Adipose tissue (tissue), 3 donors: ENCODE measurements around the gene NARF. TPM values are rescaled to one million over a fixed set of nuclear protein-coding genes. Genes with fewer than 3 reads are reported as not detected.
A peak's percentile ranks its signal among the peaks of the same experiment; 100 is the strongest.
"Not testable (repeated sequence)": the region's sequence is repeated elsewhere in the genome, so short reads cannot be mapped to it uniquely, and the experiment has no call there.

Experiments used
- H3K27ac ChIP-seq: one replicate; pipeline ENCODE4 v1.5.1; 2013; ENCODE audit warnings: low read depth, low read length
- WGBS, 3 donors: extraction: QIAGEN DNeasy Blood & Tissue Kit; methylation state at CpG; one replicate each; pipeline ENCODE4 v1.1.7; 2013; 5-methylcytosine and 5-hydroxymethylcytosine counted together
- polyA plus RNA-seq, 3 donors: library from polyadenylated mRNA; stranded (reverse); fragments of 200-250 nt; gene quantifications; one replicate each; pipeline ENCODE4 v1.2.3, GENCODE V29; 2013
- donor health status: healthy with polysubstance abuse.
- donor health status: Bipolar disorder and iron deficiency.
- donor health status: healthy.

The NARF gene
- polyA plus RNA-seq, 3 donors = 45.6 to 72.2 (median 51.9) TPM

DNA sequence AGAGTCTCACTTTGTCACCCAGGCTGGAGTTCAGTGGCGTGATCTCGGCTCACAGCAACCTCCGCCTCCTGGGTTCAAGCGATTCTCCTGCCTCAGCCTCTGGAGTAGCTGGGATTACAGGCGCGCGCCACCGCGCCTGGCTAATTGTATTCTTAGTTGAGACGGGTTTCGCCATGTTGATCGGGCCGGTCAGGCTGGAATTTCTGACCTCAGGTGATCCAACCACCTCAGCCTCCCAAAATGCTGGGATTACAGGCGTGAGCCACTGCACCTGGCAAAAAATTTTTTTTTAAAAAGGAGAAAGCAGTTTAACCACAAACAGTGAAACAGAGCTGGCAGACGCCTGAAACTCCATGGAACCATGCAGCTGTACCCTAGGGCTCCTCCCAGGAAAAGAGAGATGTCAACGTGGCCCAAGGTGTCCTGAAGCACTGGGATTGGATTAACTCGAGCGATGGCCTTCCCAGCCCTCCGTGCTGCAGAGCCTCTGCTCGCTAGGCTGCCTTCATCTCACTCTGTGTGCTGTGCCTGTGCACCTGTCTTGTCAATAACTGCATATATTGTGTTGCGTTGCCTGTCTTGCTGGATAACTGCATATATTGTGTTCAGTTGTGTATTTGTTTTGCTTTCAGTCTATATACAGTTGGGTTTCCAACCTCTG is 31.4 kb downstream of the NARF start:
- WGBS, 3 donors = 89 to 93% (median 90%) methylated on average over 21 of the region's 21 CpGs
- no peak overlapping the region for H3K27ac ChIP-seq

- 85 to 91% (median 90%) methylated on average over 20 to 25 of the region's 25 CpGs for WGBS, 3 donors
- H3K27ac ChIP-seq = no peak overlapping the region
These were observed 32.1 kb downstream of the NARF start for GRCh38 chr17:82490512-82491195.

GRCh38 chr17:82491196-82491530 is 32.6 kb downstream of the NARF start:
- 88 to 94% (median 92%) methylated on average over 10 of the region's 10 CpGs for whole genome bisulfite sequencing, 3 donors
- H3K27ac ChIP-seq = no peak overlapping the region

- H3K27ac ChIP-seq = no peak overlapping the region
- 86 to 97% (median 89%) methylated on average over 15 of the region's 15 CpGs for WGBS, 3 donors
These were observed 33.0 kb downstream of the NARF start for GRCh38 chr17:82491533-82491932.

GRCh38 chr17:82492643-82493225 is 34.2 kb downstream of the NARF start:
- WGBS, 3 donors = 73 to 81% (median 78%) methylated on average over 13 of the region's 13 CpGs
- no peak overlapping the region for H3K27ac ChIP-seq

DNA sequence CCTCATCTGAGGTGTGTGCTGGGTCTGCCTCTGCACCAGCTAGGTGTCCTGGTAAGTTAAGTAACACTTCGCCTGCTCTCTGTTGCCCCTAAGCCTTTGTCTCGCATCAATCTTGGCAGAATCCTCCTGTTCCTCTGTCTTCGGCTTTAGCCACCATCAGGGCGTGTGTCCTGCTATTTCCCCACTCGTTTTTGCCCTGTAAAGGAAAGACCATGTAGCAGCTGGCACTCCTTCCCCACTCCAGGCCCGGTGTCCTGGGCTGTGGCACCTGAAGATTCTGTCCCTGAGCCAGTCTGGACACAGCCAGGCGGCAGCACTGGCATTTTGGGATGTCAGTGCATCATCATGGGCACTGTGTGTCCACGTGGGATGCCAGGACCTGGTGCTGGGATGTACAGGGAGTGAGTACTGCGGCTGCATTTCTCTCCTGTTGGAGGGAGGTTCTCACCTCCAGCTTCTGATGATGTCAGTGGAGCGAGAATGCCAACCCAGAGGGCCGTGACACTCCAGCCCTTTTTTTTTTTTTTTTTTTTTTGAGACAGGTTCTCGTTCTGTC is 34.8 kb downstream of the NARF start:
- no peak overlapping the region for H3K27ac ChIP-seq

DNA sequence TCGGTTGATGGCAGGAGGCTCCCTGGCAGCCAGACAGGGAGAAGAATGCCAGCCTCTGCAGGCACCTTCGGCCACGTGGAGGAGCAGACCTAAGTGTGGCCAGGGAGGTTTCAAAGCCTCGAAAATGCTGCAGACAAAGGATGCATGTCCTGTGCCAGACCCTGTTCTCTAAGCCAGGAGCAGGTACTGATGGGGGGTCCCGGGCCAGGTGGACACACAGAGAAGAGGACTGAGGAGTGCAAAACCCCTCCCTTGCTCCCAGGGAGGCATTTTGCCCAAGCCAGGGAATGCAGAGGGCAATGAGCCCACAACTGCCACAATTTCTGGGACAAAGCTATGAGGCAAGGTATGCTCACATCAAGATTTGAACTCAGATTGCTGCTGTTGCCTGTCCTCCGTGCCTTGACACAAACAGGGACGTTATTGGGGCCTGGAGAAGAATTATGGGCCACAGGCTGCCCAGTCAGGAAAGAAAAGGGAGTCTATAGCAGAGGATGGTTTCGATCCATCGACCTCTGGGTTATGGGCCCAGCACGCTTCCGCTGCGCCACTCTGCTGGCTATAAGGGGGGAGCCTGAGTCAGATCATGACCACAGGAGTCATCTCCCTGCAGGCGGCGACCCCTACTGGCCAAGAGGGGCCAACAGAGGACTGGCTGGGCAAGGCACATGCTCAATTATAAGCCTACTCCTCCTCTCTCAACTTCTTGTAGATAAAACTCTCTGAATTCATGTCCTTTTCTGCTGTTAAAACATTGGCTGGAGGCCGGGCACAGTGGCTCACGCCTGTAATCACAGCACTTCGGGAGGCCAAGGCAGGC is 35.9 kb downstream of the NARF start:
- H3K27ac ChIP-seq = no peak overlapping the region
- WGBS, 3 donors = 6 to 10% (median 9%) methylated on average over 17 of the region's 17 CpGs

More for the DNA sequence above, 34.8 kb downstream of the NARF start:
- WGBS, 3 donors = 80 to 86% (median 85%) methylated on average over 12 of the region's 12 CpGs

DNA sequence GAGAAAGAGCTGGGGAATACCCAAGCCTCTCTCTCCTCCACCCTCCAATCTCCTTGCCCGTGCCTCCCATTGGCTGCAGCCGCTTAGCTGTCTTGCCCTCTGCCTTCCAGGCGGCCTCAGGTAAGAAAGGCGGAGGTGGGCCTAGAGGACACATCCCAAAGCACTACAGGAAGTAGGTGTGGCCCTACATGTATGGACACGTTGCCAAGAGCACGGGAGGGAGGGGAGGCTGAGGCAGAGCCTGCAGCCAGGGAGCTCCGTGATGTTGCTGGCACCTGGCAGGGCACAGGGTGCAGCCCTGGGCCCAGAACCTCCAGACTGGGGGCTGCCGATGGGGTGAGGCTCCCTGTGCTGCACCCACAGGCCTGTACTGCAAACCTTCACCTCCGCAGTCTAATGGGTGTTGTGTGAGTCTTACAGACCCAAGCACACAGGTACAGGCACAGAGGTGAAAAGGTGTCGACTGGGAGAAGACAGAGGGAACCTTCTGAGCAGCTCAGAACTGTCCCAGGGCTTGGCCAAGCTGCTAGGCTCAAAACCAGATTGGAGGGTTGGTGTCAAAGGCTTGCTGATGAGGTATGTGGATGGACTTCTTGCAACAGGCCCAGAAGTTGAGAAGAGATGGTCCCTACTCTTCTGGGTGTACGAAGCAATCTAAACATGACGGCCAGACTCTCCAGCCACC is 37.4 kb downstream of the NARF start:
- 72 to 85% (median 75%) methylated on average over 12 of the region's 12 CpGs for WGBS, 3 donors
- H3K27ac ChIP-seq = no peak overlapping the region

- 11 to 14% (median 11%) methylated on average over 75 to 83 of the region's 83 CpGs for WGBS, 3 donors
- H3K27ac ChIP-seq = peak overlapping the region; percentile 9
These were observed 38.2 kb downstream of the NARF start for GRCh38 chr17:82496529-82497434.

DNA sequence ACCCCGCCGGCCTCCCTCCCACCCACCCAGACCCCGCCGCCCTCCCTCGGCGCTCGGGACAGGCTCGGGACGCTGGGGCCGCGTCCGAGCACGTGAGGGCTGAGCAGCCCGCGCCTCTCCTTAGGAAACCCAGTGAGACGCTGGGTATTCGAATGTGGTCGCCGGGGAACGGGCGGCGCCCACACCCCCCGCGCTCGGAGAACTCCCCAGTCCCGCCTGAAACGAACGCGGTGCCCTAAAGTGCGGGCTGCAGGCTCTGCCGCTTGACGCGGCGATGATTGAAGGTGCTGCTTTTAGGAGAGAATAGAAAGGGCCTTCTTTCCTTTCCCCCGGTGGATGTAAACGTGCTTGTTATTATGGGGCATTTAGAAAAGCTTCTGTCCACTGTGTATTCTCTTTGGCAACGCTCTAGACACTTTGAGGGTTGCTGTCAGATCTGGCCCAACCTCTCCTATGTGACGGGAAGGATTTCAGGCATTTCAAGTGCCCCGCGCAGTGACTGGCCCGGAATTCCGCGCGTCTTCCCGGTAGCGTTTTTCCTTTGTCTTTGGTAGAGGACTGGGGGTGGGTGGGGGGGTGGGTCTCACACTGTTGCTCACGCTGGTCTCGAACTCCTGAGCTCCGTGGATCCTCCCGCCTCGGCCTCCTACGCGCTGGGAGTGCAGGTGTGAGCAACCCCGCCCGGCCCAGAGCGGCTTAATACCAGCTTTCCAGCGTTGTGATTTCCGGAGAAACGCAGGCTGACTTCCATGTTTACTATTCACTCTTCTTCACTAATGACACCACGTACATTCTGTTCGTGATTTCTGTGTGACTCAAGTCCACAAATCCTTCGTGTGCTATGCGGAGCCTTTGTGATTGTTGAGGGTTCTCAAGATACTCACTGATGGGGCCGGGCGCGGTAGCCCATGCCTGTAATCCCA is 39.2 kb downstream of the NARF start:
- 7 to 9% (median 8%) methylated on average over 54 to 64 of the region's 66 CpGs for WGBS, 3 donors

GRCh38 chr17:82502207-82502606 is 43.7 kb downstream of the NARF start:
- 47 to 56% (median 55%) methylated on average over 8 of the region's 8 CpGs for WGBS, 3 donors
- no peak overlapping the region for H3K27ac ChIP-seq

More for the DNA sequence above, 39.2 kb downstream of the NARF start:
- no peak overlapping the region for H3K27ac ChIP-seq

DNA sequence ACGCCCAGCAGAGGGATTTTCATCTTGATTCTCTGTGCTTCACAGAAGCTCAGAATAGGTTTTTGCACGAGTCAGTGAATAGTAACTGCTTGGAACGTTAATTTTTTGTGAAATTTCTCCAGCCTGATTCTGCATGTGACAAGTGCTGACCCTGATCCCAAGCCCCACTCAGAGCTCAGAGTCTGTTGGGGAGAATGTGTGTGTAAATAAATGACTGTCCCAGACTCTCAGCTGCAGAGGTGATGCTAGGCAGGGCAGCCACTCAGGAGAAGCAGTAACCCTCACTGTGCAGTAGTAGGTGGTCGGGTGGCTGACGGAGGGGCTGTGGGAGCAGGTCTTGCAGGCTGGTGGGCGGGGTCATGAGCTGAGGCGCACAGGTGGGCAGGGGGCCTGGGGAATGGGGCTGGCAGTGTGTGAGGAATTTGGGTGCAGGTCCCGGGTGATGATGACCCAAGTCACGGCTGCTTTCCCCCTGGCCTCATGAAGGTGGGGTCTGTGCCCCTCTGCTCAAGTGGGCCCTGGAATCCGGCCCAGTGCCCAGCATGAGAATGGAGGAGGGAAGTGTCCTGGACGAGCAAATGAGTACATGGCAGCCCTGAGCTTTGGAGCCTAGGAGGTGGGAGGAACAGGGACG is 44.7 kb downstream of the NARF start:
- WGBS, 3 donors = 78 to 83% (median 81%) methylated on average over 12 of the region's 12 CpGs
- no peak overlapping the region for H3K27ac ChIP-seq

GRCh38 chr17:82503728-82504308 is 45.3 kb downstream of the NARF start:
- WGBS, 3 donors = 73 to 82% (median 82%) methylated on average over 21 of the region's 21 CpGs
- H3K27ac ChIP-seq = no peak overlapping the region

GRCh38 chr17:82505296-82505695 is 46.8 kb downstream of the NARF start:
- WGBS, 3 donors = 92 to 96% (median 93%) methylated on average over 6 of the region's 6 CpGs

GRCh38 chr17:82506402-82506801 is 47.9 kb downstream of the NARF start:
- not testable (repeated sequence) for H3K27ac ChIP-seq
- WGBS, 3 donors = 73 to 87% (median 82%) methylated on average over 7 of the region's 7 CpGs

More at GRCh38 chr17:82505296-82505695, 46.8 kb downstream of the NARF start:
- H3K27ac ChIP-seq = no peak overlapping the region
